A204.1 (cell line): ENCODE measurements around the gene GOLGA5.

ENCODE experiments used
- FAIRE-seq: peaks from 2 replicates; lab custom pipeline; 2012; peaks lifted over from hg19 to GRCh38; lab: Jason Lieb, UNC

GOLGA5 gene

GRCh38 chr14:92883066-92883465 is 89.0 kb downstream of the GOLGA5 start:
- FAIRE-seq: no peak

DNA sequence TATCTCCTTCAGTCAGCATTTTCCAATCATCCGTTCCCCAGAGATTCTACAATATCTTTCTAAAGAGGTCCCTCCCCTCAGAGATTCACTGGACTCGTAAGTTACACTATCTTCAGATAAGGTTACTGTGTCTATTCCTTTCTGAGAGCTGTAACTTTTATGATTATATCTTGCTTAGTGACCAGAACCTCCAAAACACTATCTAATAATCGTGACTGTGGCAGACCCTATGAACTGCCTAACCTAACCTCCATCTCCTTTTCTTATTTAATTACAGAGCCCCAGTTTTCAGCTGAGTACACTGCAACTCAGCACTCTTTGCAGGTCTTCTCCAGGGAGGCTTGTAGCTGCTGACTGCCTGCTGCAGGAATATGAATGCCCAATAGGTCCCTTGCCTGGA is 90.3 kb downstream of the GOLGA5 start:
- no peak for FAIRE-seq

- no peak for FAIRE-seq
These were observed 91.4 kb downstream of the GOLGA5 start for GRCh38 chr14:92885279-92886061.

- FAIRE-seq: no peak
These were observed 92.2 kb downstream of the GOLGA5 start for GRCh38 chr14:92886337-92886736.

DNA sequence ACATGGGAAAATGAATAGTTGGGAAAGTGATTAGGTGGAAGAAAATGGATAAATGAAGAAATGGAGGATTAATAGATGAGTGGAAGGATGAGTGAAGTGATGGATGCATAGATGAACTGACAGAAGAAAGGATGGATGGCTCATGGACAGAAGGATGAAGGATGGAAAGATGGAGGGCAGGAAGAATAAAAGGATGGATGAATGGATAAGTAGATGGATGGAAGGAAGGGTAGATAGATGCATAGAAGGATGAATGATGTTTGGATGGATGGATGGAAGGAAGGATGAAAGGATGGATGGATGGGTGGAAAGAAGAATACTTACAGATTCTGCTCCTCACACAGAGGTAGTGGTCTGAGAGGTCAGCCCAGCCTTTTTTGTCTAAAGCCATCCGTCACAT is 93.1 kb downstream of the GOLGA5 start:
- FAIRE-seq: no peak

DNA sequence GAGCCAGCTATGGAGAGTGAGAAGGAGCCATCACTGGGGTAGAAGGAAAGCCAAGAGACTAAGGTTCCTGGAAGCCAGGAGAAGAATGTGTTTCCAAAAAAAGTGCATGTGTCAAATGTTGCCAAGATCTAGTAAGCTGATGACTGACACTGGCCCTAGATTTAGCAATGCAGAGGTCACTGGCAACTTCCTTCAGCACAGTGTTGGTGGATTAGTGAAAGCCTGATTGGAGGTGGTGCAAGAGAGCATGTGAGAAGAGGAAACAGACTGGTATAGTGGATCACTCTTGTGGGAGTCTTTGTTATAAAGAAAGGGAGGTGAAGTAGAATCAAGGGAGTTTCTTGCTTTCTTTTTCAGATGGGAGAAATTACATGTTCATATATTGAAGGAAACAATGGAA is 94.8 kb downstream of the GOLGA5 start:
- no peak for FAIRE-seq
